ENCODE measurements around the gene SLC38A9.

- TF ChIP-seq CTCF (IDR thresholded peaks at IDR 0.05; ENCODE audit: borderline replicate concordance, extremely low read depth, low read length, poor library complexity, severe bottlenecking): no peak
- no peak for TF ChIP-seq EZH2 (IDR thresholded peaks at IDR 0.05; ENCODE audit: borderline replicate concordance, low read depth, low read length, severe bottlenecking)
These were observed 119.6 kb downstream of the SLC38A9 start for GRCh38 chr5:55592388-55593114.

Data from DND-41 (cell line).